Hindlimb muscle (tissue), 1 donor: Measurements from ENCODE around the gene ZNF439. TPM values are rescaled to one million over a fixed set of nuclear protein-coding genes. Genes with fewer than 3 reads are reported as not detected.
A peak's percentile ranks its signal among the peaks of the same experiment; 100 is the strongest.
"Not testable (repeated sequence)": the region's sequence is repeated elsewhere in the genome, so short reads cannot be mapped to it uniquely, and the experiment has no call there.

Experiments
- DNase-seq: peaks from one replicate; pipeline ENCODE4 v3.0.0-alpha.2; 2013
- polyA plus RNA-seq: library from polyadenylated mRNA; unstranded; fragments of 120-200 nt; gene quantifications from one replicate; pipeline ENCODE4 v1.2.1, GENCODE V29; 2013; ENCODE audit not compliant: insufficient read length

Gene ZNF439
- 4.1 TPM for polyA plus RNA-seq

GRCh38 chr19:11848594-11849469 is at the start of gene ZNF439:
TSS of gene ZNF439 (plus strand) at chr19:11848726. CDS start at chr19:11848868, 142 bp downstream.
- peak; percentile 77 for DNase-seq

- DNase-seq, result no peak
Measured at GRCh38 chr19:11806354-11807098, 42.0 kb upstream of the ZNF439 start.

- no peak for DNase-seq
Measured at GRCh38 chr19:11807099-11807380, 41.5 kb upstream of the ZNF439 start.

- DNase-seq, result no peak
Measured at GRCh38 chr19:11813703-11814028, 34.9 kb upstream of the ZNF439 start.

- DNase-seq, result peak; percentile 96
Measured at GRCh38 chr19:11814029-11814699, 34.4 kb upstream of the ZNF439 start, which contains the start of gene ZNF440. TSS of gene ZNF440 (plus strand) at chr19:11814273. CDS start at chr19:11814448, 175 bp downstream.

DNA sequence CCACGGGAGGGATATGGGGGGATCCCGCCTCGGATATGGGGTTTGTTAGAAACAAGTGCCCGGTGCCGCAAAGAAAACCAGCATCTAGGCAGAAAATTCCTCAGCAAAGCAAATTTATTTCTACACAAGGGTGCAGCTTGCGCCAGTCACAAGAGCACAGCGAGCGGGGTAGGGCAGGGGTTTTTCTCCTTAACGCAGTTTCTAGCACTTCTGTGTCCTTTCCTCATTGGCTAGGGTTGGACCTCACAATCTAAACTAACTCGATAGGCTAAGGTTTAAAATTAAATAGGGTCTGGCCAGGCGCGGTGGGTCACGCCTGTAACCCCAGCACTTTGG is 33.9 kb upstream of the ZNF439 start:
- no peak for DNase-seq

DNA sequence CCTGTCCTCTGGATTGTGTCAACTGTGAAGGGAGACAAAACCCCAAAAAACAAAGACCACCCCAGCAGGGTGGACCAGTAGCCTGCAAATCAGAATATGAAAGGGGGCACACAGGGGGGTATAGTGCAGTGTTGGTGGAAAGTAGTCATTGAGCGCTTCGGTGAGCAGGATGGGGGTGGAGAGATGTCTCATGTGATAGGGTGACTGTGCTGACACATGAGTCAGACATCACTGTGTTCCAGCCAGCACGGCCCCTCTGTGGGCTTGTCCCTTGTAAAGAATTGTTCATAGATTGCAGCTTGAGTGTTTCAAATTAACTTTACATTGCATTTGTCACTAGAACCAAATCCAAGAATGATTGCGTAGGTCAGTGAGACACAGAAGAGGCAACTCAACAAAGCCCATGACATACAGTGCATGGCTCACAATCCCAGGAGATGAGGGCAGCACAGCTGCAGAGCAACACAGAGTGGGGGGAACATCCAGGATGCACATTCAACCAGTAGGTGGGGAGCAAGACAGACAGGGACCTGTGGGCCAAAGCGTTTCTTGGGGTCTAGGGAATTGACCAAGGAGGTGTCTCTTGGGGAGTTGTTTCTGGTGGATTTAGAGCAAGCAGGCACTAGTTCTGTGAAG is 26.9 kb upstream of the ZNF439 start:
- DNase-seq, result no peak

DNA sequence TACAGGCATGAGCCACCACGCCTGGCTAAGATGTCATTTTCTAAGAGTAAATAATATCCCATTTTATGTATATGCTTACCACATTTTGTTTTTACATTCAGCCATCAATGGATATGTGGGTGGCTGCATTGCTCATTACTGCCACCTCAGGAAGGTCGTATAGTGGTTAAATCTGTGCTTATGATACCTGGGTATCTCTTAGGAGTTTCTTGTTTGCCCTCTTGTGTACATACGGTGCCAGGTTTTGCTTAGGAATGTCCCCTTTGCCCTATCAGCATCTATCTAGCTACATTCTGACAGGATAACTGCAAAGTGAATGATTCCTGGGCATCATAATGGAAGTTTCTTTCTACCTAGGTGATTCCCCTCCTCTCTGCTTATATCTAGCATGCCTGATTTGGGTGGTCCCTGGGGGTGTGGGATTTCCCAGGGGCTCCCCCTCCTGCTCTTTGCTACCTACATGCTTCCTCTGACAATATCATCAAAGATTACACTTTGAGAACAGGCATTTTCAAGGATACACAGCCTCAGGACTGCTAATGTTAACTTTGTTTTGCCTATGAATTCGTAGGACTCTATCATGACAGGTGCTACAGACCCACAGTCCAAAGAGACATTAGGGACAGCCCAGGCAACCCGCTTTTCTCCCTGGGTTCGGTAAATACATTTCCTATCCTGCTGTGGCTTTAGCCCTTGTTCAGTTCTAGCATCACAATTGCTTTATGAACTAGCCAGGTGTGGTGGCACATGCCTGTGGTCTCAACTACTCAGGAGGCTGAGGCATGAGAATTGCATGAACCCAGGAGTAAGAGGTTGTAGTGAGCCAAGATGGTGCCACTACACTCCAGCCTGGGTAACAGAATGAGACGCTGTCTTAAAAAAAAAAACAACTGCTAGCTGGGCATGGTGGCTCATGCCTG is 19.3 kb upstream of the ZNF439 start:
- DNase-seq, result not testable (repeated sequence)

GRCh38 chr19:11832253-11832912 is 16.1 kb upstream of the ZNF439 start:
- no peak for DNase-seq

GRCh38 chr19:11833541-11833940 is 15.0 kb upstream of the ZNF439 start:
- no peak for DNase-seq

- not testable (repeated sequence) for DNase-seq
Measured at GRCh38 chr19:11835626-11836066, 12.9 kb upstream of the ZNF439 start.

DNA sequence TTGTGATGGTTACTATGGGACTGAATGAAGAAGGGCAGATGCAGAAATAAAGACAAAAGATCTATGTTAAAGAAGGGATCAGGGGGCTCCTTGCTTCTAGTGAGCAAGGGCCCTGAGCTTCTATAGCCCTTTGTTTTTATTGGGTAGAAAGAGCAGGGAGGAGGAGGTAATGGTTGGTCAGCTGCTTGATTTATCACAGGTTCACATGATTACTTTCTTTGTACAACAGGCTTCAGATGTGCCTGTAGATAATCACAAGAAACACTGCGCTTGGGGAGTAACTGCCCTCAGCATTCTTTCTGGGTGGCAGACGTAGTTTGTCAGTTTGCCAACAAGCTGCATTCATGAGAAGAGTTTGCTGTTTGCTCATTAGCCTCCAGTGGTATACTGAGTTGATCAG is 4.8 kb upstream of the ZNF439 start:
- DNase-seq, result no peak

GRCh38 chr19:11847615-11848014 is 911 bp upstream of the ZNF439 start:
- DNase-seq, result not testable (repeated sequence)

GRCh38 chr19:11848200-11848593 is 329 bp upstream of the ZNF439 start:
- no peak for DNase-seq

DNA sequence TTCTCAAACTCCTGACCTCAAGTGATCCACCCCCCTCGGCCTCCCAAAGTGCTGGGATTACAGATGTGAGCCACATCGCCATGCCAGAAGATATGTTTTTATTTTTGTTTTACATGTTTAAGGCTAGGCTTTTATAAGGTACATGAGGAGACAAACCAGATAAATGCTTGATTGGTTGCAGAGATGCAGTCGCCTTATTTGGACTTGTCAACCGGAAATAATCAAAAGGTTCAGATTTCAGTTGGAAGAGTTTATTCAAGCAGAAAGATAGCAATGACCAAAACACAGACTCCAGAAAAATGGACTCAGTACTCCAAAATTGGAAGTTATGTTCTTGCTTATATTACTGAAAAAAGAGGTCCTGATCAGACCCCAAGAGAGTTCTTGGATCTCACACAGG is 1.8 kb downstream of the ZNF439 start:
- not testable (repeated sequence) for DNase-seq

DNA sequence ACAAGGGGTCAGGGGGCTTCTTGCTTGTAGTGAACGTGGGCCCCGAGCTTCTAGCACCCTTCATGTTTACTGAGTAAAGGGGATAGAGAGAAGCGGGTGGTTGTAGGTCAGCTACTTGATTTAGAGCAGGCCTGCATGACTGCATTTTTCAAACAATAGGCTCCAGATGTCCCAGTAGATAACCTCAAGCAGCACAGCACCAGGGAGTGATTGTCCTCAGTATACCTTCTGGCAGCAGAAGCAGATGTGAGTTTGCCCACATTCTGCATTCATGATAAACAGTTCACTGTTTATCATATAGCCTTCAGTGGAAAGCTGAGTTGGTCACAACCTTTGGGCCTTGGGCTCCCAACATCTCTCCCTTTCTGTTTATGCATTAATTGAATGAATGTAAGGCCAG is 4.8 kb downstream of the ZNF439 start:
- no peak for DNase-seq

GRCh38 chr19:11856596-11857250 is 8.2 kb downstream of the ZNF439 start:
- no peak for DNase-seq

GRCh38 chr19:11860721-11861120 is 12.2 kb downstream of the ZNF439 start:
- DNase-seq, result no peak

DNA sequence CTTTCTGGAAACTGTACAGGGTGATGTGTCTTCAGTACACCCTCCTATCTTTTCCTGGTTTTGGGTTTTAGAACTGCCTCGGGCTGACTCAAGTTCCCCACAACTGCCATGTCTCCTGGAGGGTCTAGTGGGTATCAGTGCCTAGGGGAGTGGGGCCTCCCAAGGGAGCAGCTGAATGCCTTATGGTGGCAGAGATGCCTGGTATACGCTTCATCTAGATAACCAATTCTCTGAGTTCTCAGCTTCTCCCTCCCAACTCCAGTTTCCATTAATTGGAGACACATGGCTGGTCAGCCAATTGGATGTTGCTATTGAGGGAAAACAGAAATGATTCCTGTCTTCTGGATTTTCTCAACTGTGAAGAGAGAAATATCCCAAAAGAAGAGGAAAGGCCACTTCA is 12.8 kb downstream of the ZNF439 start:
- no peak for DNase-seq

DNA sequence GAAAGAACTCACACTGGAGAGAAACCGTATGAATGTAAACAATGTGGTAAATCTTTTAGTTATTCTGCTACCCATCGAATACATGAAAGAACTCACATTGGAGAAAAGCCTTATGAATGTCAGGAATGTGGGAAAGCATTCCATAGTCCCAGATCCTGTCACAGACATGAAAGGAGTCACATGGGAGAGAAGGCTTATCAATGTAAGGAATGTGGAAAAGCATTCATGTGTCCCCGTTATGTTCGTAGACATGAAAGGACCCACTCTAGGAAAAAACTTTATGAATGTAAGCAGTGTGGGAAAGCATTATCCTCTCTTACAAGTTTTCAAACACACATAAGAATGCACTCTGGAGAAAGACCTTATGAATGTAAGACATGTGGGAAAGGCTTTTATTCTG is 19.2 kb downstream of the ZNF439 start:
- not testable (repeated sequence) for DNase-seq

DNA sequence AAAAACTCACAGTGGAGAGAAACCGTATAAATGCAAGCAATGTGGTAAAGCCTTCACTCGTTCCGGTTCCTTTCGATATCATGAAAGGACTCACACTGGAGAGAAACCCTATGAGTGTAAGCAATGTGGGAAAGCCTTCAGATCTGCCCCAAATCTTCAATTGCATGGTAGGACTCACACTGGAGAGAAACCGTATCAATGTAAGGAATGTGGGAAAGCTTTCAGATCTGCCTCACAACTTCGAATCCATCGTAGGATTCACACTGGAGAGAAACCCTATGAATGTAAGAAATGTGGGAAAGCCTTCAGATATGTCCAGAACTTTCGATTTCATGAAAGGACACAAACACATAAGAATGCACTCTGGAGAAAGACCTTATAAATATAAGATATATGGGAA is 19.7 kb downstream of the ZNF439 start:
- DNase-seq, result no peak
